ENCODE results near the gene HNRNPUL2. TPM values are rescaled to one million over a fixed set of nuclear protein-coding genes. Genes with fewer than 3 reads are reported as not detected.

Gene HNRNPUL2
- total and polyA plus RNA-seq, 10 of the 15 experiments (the other 5 are each of a cell fraction or from before 2014, with no cell fraction given) = 1.6 to 72.2 (median 14.9) TPM

DNA sequence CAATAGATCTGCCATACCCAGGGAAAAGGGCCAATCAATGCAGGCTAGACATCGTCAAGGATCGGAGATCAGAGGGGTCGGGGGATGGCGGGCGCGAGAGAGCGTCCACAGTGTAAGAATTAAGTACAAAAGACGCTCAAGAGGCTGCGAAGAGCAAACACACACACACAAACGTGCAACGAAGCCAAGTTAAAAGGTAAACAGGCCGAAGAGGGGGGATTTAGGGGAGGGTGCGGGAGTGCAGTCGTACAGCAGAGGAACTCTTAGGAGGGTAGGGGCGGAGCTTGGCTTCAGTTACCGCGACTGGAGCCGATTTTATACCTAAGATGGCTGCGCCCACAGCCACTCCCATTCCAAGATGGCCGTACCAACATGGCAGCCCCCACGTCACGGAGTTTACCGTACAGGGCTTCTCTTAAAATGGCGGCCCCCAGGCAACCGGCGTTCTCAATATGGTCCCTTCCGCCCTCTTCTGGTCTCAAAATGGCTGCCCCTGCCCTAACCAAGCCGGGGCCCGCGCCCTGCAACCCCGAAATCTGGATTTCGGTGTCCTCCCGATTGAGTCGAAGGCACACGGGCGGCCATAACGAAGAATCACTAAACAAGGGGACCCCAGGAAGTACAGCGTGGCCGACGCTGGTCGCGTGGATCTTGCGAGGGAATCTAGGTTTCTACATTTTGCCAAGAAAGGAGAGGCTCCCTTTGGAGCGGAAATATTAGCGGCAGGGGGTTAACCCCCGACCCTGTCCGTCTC is 17.8 kb downstream of the HNRNPUL2 start (continued):
- TF ChIP-seq, protein P1, sequence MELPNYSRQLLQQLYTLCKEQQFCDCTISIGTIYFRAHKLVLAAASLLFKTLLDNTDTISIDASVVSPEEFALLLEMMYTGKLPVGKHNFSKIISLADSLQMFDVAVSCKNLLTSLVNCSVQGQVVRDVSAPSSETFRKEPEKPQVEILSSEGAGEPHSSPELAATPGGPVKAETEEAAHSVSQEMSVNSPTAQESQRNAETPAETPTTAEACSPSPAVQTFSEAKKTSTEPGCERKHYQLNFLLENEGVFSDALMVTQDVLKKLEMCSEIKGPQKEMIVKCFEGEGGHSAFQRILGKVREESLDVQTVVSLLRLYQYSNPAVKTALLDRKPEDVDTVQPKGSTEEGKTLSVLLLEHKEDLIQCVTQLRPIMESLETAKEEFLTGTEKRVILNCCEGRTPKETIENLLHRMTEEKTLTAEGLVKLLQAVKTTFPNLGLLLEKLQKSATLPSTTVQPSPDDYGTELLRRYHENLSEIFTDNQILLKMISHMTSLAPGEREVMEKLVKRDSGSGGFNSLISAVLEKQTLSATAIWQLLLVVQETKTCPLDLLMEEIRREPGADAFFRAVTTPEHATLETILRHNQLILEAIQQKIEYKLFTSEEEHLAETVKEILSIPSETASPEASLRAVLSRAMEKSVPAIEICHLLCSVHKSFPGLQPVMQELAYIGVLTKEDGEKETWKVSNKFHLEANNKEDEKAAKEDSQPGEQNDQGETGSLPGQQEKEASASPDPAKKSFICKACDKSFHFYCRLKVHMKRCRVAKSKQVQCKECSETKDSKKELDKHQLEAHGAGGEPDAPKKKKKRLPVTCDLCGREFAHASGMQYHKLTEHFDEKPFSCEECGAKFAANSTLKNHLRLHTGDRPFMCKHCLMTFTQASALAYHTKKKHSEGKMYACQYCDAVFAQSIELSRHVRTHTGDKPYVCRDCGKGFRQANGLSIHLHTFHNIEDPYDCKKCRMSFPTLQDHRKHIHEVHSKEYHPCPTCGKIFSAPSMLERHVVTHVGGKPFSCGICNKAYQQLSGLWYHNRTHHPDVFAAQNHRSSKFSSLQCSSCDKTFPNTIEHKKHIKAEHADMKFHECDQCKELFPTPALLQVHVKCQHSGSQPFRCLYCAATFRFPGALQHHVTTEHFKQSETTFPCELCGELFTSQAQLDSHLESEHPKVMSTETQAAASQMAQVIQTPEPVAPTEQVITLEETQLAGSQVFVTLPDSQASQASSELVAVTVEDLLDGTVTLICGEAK (IDR thresholded peaks at IDR 0.05; ENCODE audit: borderline replicate concordance) = peak; percentile 69; the same call in 1 of the 2 replicates
- no peak for TF ChIP-seq CUX1 (IDR thresholded peaks at IDR 0.05; ENCODE audit: insufficient replicate concordance, low read depth, low read length)
- peak; percentile 84 for TF ChIP-seq CREM (IDR thresholded peaks at IDR 0.05; ENCODE audit: low read depth)
- TF ChIP-seq, protein P2, sequence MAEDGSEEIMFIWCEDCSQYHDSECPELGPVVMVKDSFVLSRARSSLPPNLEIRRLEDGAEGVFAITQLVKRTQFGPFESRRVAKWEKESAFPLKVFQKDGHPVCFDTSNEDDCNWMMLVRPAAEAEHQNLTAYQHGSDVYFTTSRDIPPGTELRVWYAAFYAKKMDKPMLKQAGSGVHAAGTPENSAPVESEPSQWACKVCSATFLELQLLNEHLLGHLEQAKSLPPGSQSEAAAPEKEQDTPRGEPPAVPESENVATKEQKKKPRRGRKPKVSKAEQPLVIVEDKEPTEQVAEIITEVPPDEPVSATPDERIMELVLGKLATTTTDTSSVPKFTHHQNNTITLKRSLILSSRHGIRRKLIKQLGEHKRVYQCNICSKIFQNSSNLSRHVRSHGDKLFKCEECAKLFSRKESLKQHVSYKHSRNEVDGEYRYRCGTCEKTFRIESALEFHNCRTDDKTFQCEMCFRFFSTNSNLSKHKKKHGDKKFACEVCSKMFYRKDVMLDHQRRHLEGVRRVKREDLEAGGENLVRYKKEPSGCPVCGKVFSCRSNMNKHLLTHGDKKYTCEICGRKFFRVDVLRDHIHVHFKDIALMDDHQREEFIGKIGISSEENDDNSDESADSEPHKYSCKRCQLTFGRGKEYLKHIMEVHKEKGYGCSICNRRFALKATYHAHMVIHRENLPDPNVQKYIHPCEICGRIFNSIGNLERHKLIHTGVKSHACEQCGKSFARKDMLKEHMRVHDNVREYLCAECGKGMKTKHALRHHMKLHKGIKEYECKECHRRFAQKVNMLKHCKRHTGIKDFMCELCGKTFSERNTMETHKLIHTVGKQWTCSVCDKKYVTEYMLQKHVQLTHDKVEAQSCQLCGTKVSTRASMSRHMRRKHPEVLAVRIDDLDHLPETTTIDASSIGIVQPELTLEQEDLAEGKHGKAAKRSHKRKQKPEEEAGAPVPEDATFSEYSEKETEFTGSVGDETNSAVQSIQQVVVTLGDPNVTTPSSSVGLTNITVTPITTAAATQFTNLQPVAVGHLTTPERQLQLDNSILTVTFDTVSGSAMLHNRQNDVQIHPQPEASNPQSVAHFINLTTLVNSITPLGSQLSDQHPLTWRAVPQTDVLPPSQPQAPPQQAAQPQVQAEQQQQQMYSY (CRISPR knock-in tag; IDR thresholded peaks at IDR 0.05) = no peak
- peak; percentile 32; the same call in 1 of the 2 replicates for TF ChIP-seq MEF2A (IDR thresholded peaks at IDR 0.05; ENCODE audit: insufficient read depth, low read depth, low read length)
- TF ChIP-seq, protein P3, sequence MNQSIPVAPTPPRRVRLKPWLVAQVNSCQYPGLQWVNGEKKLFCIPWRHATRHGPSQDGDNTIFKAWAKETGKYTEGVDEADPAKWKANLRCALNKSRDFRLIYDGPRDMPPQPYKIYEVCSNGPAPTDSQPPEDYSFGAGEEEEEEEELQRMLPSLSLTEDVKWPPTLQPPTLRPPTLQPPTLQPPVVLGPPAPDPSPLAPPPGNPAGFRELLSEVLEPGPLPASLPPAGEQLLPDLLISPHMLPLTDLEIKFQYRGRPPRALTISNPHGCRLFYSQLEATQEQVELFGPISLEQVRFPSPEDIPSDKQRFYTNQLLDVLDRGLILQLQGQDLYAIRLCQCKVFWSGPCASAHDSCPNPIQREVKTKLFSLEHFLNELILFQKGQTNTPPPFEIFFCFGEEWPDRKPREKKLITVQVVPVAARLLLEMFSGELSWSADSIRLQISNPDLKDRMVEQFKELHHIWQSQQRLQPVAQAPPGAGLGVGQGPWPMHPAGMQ (IDR thresholded peaks at IDR 0.05; ENCODE audit: borderline replicate concordance) = no peak
- TF ChIP-seq, protein P4, sequence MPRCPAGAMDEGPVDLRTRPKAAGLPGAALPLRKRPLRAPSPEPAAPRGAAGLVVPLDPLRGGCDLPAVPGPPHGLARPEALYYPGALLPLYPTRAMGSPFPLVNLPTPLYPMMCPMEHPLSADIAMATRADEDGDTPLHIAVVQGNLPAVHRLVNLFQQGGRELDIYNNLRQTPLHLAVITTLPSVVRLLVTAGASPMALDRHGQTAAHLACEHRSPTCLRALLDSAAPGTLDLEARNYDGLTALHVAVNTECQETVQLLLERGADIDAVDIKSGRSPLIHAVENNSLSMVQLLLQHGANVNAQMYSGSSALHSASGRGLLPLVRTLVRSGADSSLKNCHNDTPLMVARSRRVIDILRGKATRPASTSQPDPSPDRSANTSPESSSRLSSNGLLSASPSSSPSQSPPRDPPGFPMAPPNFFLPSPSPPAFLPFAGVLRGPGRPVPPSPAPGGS (IDR thresholded peaks at IDR 0.05; ENCODE audit: borderline replicate concordance, insufficient read depth, low read depth, low read length, poor library complexity, severe bottlenecking) = peak; percentile 73
- TF ChIP-seq POLR2AphosphoS2 (IDR thresholded peaks at IDR 0.05; ENCODE audit: low read depth, low read length) = peak; percentile 93
- TF ChIP-seq CBX3 (IDR thresholded peaks at IDR 0.05; ENCODE audit: borderline replicate concordance, low read depth) = no peak

All from GM12878 (cell line).